PFSK-1 (cell line): Measurements from ENCODE around the gene SCYGR2.

Experiments used
- FOXP2 ChIP-seq: optimal IDR thresholded peaks from 2 replicates; pipeline ENCODE3; 2011; ENCODE audit warnings: borderline replicate concordance, control low read depth, inconsistent platforms; ENCODE audit not compliant: insufficient read depth; ENCODE audit errors: extremely low read length, extremely low read depth
- POLR2AphosphoS5 ChIP-seq: IDR thresholded peaks from 2 replicates; pipeline ENCODE4 v1.6.1; 2012; ENCODE audit warnings: low read depth, mild to moderate bottlenecking, control low read depth, low read length, moderate library complexity
- REST ChIP-seq, 2 experiments: IDR thresholded peaks; 2 replicates each; pipeline versions ENCODE4 v1.6.1 to v1.8.0; 2011 to 2012; ENCODE audit warnings: low read depth in 2 of 2, low read length in 2 of 2, control low read depth in 1 of 2, inconsistent platforms in 1 of 2, mild to moderate bottlenecking in 1 of 2, moderate library complexity in 1 of 2; ENCODE audit not compliant: insufficient read depth in 1 of 2
- SIN3A ChIP-seq: IDR thresholded peaks from 2 replicates; pipeline ENCODE4 v1.6.1; 2012; ENCODE audit warnings: mild to moderate bottlenecking, low read length, moderate library complexity, borderline replicate concordance; ENCODE audit not compliant: insufficient read depth
- TAF1 ChIP-seq: IDR thresholded peaks from 2 replicates; pipeline ENCODE4 v1.6.1; 2012; ENCODE audit warnings: low read length, control low read depth, borderline replicate concordance; ENCODE audit not compliant: insufficient read depth

The SCYGR2 gene

GRCh38 chr2:227597036-227597435 lies 1.7 kb upstream of the SCYGR2 start:
- no peak for TF ChIP-seq REST (IDR thresholded peaks at IDR 0.05; ENCODE audit: insufficient read depth in 1 of 2, low read depth in 2 of 2, low read length in 2 of 2)
- no peak for TF ChIP-seq FOXP2
- no peak for TF ChIP-seq TAF1
- TF ChIP-seq POLR2AphosphoS5, result no peak
- no peak for TF ChIP-seq SIN3A

- no peak for TF ChIP-seq SIN3A
- no peak for TF ChIP-seq POLR2AphosphoS5
- TF ChIP-seq FOXP2, result no peak
- TF ChIP-seq TAF1, result no peak
- TF ChIP-seq REST (IDR thresholded peaks at IDR 0.05; ENCODE audit: insufficient read depth in 1 of 2, low read depth in 2 of 2, low read length in 2 of 2), result no peak
These were observed 695 bp upstream of the SCYGR2 start for GRCh38 chr2:227597998-227598397.

- TF ChIP-seq TAF1, result no peak
- no peak for TF ChIP-seq REST (IDR thresholded peaks at IDR 0.05; ENCODE audit: insufficient read depth in 1 of 2, low read depth in 2 of 2, low read length in 2 of 2)
- TF ChIP-seq POLR2AphosphoS5, result no peak
- TF ChIP-seq FOXP2, result no peak
- no peak for TF ChIP-seq SIN3A
These were observed 3.7 kb downstream of the SCYGR2 start for GRCh38 chr2:227602358-227602757.

GRCh38 chr2:227606476-227606875 lies 7.8 kb downstream of the SCYGR2 start:
- no peak for TF ChIP-seq REST (IDR thresholded peaks at IDR 0.05; ENCODE audit: insufficient read depth in 1 of 2, low read depth in 2 of 2, low read length in 2 of 2)
- TF ChIP-seq SIN3A, result no peak
- no peak for TF ChIP-seq FOXP2
- no peak for TF ChIP-seq TAF1
- no peak for TF ChIP-seq POLR2AphosphoS5

- TF ChIP-seq POLR2AphosphoS5, result no peak
- TF ChIP-seq TAF1, result no peak
- no peak for TF ChIP-seq REST (IDR thresholded peaks at IDR 0.05; ENCODE audit: insufficient read depth in 1 of 2, low read depth in 2 of 2, low read length in 2 of 2)
- no peak for TF ChIP-seq SIN3A
- no peak for TF ChIP-seq FOXP2
These were observed 9.2 kb downstream of the SCYGR2 start for GRCh38 chr2:227607941-227608340.
